Common myeloid progenitor, CD34-positive (primary cell): ENCODE results near the gene ACTN1.

Experiments
- CTCF ChIA-PET: fragments of 350-600 bp; sonication (Branson Sonifier 250); formaldehyde crosslinking; loops from one replicate; lab custom pipeline; 2021; ENCODE audit warnings: antibody characterized with exemption; lab: Charles Lee
- POLR2A ChIA-PET: fragments of 350-600 bp; sonication (Branson Sonifier 250); formaldehyde crosslinking; loops from one replicate; lab custom pipeline; 2021; ENCODE audit warnings: antibody characterized with exemption; lab: Charles Lee
- DNase-seq, 3 donors: peaks; one replicate each; pipeline versions ENCODE4 v3.0.0 to v3.0.0-alpha.2; 2013
- H3K27ac ChIP-seq, 2 experiments: 1 replicate in 1 of 2; 2 replicates in 1 of 2; pipeline ENCODE4 v1.7.0; 2013; ENCODE audit warnings: inconsistent platforms in 2 of 2, low read length in 2 of 2, mild to moderate bottlenecking in 2 of 2, low read depth in 1 of 2, moderate library complexity in 1 of 2; ENCODE audit not compliant: severe bottlenecking in 2 of 2, insufficient read depth in 1 of 2, poor library complexity in 1 of 2
- H3K27me3 ChIP-seq, 5 experiments: replicated peaks in 2 of 5; 1 replicate in 3 of 5; 2 replicates in 2 of 5; pipeline versions ENCODE4 v1.6.1 to v1.7.0; 2013; ENCODE audit warnings: low read length in 4 of 5, mild to moderate bottlenecking in 2 of 5, moderate library complexity in 2 of 5, inconsistent platforms in 1 of 5; ENCODE audit not compliant: insufficient read depth in 5 of 5, control insufficient read depth in 4 of 5
- H3K36me3 ChIP-seq, 4 experiments: 1 replicate in 2 of 4; 2 replicates in 2 of 4; pipeline versions ENCODE4 v1.6.1 to v1.7.0; 2013; ENCODE audit warnings: low read length in 3 of 4, control low read depth in 1 of 4, mild to moderate bottlenecking in 1 of 4; ENCODE audit not compliant: control insufficient read depth in 4 of 4, insufficient read depth in 4 of 4
- H3K4me1 ChIP-seq, 4 experiments: 1 replicate in 3 of 4; 2 replicates in 1 of 4; pipeline versions ENCODE4 v1.6.1 to v1.7.1; 2013; ENCODE audit warnings: low read length in 3 of 4, mild to moderate bottlenecking in 3 of 4, control low read depth in 1 of 4, inconsistent platforms in 1 of 4, moderate library complexity in 1 of 4; ENCODE audit not compliant: control insufficient read depth in 4 of 4, insufficient read depth in 4 of 4; ENCODE audit errors: control extremely low read depth in 1 of 4
- H3K4me3 ChIP-seq, 7 experiments: 1 replicate in 4 of 7; 2 replicates in 3 of 7; pipeline versions ENCODE4 v1.5.1 to v1.7.0; 2013; ENCODE audit warnings: mild to moderate bottlenecking in 7 of 7, low read length in 6 of 7, moderate library complexity in 6 of 7, inconsistent platforms in 2 of 7, low read depth in 2 of 7, control low read depth in 1 of 7; ENCODE audit not compliant: insufficient read depth in 4 of 7, control insufficient read depth in 1 of 7; ENCODE audit errors: extremely low read depth in 1 of 7
- H3K9me3 ChIP-seq, 5 experiments: 1 replicate in 4 of 5; 2 replicates in 1 of 5; pipeline versions ENCODE4 v1.6.1 to v1.7.1; 2013; ENCODE audit warnings: low read length in 4 of 5, mild to moderate bottlenecking in 2 of 5, inconsistent platforms in 1 of 5, low read depth in 1 of 5, moderate library complexity in 1 of 5; ENCODE audit not compliant: control insufficient read depth in 4 of 5, insufficient read depth in 2 of 5; ENCODE audit errors: control extremely low read depth in 1 of 5
- WGBS: methylation state at CpG from one replicate; pipeline ENCODE4 v1.1.5; 2013; ENCODE audit not compliant: insufficient coverage; 5-methylcytosine and 5-hydroxymethylcytosine counted together

Gene ACTN1

DNA sequence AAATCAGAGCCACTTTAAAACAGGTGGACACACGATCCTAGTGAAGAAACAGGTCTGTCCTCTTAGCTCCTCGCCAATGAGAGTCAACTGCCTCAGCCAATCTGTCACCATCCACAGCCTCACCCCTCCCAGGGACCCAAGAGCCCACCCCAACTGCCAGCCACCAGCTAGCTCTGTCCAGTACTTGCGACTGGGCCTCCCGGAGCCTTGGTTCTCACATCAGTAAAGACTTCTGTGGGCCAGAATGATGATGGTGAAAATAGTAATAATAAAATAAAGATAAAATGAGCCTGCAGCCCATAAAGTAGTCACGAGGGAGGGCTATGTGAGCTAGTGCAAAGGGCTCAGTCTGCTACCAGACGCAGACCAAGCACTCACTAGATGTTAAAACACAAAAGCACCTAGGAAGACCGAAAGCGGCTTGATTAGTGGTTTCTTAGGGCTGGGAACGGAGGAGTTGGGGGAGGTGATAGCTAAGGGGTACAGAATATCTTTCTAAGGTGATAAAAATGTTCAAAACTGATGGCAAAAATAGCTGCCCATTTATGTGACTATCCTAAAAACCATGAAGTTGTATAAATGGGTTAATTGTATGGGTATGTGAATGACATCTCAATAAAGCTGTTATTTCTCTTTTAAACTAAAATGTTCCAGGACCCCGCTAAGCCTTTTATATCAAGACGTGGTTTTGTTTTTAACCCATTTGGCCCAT, 39.8 kb downstream of the ACTN1 start:
- no peak for DNase-seq
- Histone ChIP-seq H3K4me1 (peaks cover 0 to 40% (median 9%) of the 10 kb centered on the region in 4 experiments), H3K36me3 (peaks cover 0 to 13% (median 1%) of the 10 kb centered on the region in 4 experiments), H3K27ac (no peak overlapping the region), H3K9me3 (no peaks in the 10 kb centered on the region), H3K4me3 (no peak overlapping the region), H3K27me3 (no peaks in the 10 kb centered on the region)
- 100% methylated on average over 5 of the region's 11 CpGs for WGBS
- CTCF ChIA-PET, result interaction anchor here (1.0 to 4.4 kb wide), 9 partner anchors 8 to 126 kb away, joined by 3 to 13 read pairs (median 5); no protein-coding TSS in a partner anchor
- POLR2A ChIA-PET, result interaction anchor here (0.6 kb wide), 1 partner anchor 49 kb away, joined by 3 read pairs; no protein-coding TSS in a partner anchor

DNA sequence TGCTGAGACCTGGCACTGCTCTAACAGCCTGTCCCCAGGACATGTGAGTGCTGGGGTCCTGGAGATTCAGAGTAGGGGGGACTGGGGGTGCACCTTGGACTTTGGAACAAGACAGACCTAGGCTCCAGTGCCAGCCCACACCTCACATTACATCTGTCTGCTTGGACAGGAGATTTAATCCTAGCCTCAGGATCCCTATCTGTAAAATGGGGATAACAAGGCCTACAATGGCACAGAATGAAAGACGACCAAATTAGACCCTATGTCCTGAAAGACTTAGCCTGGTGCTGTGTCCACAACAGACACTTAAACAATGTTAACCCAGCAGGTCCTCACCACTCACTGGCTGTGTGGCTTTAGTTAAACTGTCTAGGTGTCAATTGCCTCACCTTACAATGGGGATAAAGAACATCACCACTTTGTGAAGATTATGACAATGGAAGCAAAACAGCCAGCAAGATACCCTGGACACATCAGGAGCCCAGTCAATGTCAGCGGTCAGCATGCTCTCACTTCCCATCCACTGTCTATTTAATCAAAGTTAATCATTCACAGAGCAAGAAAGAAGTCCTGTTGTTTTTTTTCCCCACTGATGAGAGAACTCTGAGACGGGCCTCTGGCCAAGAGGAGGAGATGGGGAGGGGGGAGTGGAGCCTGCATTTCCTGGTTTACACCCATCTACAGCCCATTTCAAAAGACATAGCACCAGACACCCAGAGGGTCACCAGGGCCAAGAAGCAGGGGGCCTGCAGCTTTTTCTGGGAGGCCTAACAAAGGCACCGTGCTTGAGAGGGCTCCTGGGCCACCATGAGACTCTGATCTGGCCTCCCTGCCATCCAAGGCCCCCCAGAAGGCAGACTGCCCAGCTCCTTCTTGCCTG, 40.6 kb downstream of the ACTN1 start:
- ChIA-PET CTCF (interaction anchor here (2.4 to 4.4 kb wide), 4 partner anchors 11 to 26 kb away, joined by 9 to 13 read pairs (median 10); no protein-coding TSS in a partner anchor), POLR2A (interaction anchor here (0.6 kb wide), 1 partner anchor 49 kb away, joined by 3 read pairs; no protein-coding TSS in a partner anchor)
- Histone ChIP-seq H3K36me3 (peaks cover 0 to 17% (median 1%) of the 10 kb centered on the region in 4 experiments), H3K4me3 (no peak overlapping the region), H3K4me1 (peaks cover 0 to 36% (median 9%) of the 10 kb centered on the region in 4 experiments), H3K9me3 (no peaks in the 10 kb centered on the region), H3K27ac (no peak overlapping the region), H3K27me3 (no peaks in the 10 kb centered on the region)
- DNase-seq, result no peak
- 94% methylated on average over 2 of the region's 4 CpGs for WGBS

DNA sequence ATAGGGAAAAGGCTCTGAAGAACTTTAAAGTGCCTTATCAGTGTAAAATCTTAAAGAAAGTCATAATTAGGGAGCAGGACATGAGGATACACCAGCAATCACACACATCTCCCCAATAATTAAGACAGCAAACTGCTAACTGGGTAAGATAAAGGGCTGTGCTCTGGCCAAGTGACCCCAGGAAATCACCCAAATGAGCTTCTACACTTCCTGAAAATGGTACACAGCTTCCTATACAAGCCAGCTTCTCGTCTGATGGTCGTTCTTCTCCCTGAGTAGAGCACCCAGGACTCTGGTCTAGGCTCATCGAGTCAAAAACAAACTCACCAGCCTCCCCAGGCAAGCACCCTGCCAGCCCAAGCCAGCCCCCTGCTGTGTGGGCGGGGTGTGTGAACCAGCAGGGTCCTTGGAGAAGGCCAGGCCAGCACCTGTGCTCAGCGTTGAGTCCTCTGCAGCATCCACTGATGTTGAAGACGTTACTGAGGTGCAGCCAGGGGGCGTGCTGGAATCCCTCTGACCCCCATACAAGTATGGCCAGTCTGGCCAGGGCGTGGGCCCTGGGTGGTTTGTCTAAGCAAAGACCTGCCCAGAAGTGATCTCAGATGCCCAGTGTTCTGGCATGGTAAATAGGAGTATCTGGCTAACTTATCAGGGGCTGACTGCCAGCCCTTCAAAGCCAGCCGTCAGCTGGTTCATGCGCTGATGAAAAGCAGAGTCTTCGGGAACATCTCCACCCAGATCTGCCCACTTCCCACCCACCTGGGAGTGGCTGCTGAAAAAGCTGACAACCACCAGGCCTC, 41.4 kb downstream of the ACTN1 start:
- Histone ChIP-seq H3K27me3 (no peaks in the 10 kb centered on the region), H3K9me3 (no peaks in the 10 kb centered on the region), H3K4me1 (peaks cover 0 to 30% (median 8%) of the 10 kb centered on the region in 4 experiments), H3K27ac (no peak overlapping the region), H3K36me3 (peaks cover 0 to 9% (median 1%) of the 10 kb centered on the region in 4 experiments), H3K4me3 (no peak overlapping the region)
- CTCF ChIA-PET, result interaction anchor here (1.2 to 3.1 kb wide), 3 partner anchors 11 to 23 kb away, joined by 3 to 10 read pairs (median 9); no protein-coding TSS in a partner anchor
- 88% methylated on average over 11 of the region's 11 CpGs for WGBS
- no peak for DNase-seq
- POLR2A ChIA-PET, result no interaction called here

DNA sequence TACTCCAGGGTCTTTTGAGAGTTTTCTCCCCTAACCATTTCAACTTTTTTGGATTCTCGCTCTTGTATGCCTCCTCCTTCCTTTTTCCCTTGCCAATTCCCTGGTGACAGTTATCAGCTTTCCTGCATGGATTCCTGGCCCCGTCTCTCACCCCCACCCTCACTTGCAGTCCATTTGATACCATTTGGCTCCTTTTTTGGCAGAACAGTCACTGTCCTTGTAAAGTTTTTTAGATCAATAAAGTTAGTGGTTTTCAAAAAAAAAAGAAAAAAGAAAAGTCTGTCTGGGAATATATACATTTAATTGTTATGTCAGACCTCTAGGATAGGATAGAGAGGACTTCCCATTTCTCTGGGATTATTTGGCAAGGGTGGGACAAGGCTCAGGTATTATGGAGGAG, 42.1 kb downstream of the ACTN1 start:
- 100% methylated on average over 1 of the region's 2 CpGs for WGBS
- POLR2A ChIA-PET, result no interaction called here
- peaks cover 0 to 23% (median 3%) of the 10 kb centered on the region in 4 experiments for H3K4me1 ChIP-seq
- no peaks in the 10 kb centered on the region for H3K9me3 ChIP-seq
- H3K27me3 ChIP-seq, result no peaks in the 10 kb centered on the region
- no peak for DNase-seq
- no peak overlapping the region for H3K27ac ChIP-seq
- no peak overlapping the region for H3K4me3 ChIP-seq
- H3K36me3 ChIP-seq, result peaks cover 0 to 9% (median 1%) of the 10 kb centered on the region in 4 experiments
- CTCF ChIA-PET, result interaction anchor here (1.2 to 2.1 kb wide), 2 partner anchors 11 to 18 kb away, joined by 3 to 9 read pairs; no protein-coding TSS in a partner anchor

- no peak for DNase-seq
- ChIA-PET CTCF (interaction anchor here (2.1 kb wide), 1 partner anchor 10 kb away, joined by 9 read pairs; no protein-coding TSS in a partner anchor), POLR2A (no interaction called here)
- H3K9me3 ChIP-seq, result no peaks in the 10 kb centered on the region
- no peak overlapping the region for H3K27ac ChIP-seq
- 100% methylated on average over 6 of the region's 8 CpGs for whole genome bisulfite sequencing
- no peak overlapping the region for H3K4me3 ChIP-seq
- H3K27me3 ChIP-seq, result no peaks in the 10 kb centered on the region
- peaks cover 0 to 9% (median 1%) of the 10 kb centered on the region in 4 experiments for H3K36me3 ChIP-seq
- peaks cover 0 to 19% (median 3%) of the 10 kb centered on the region in 4 experiments for H3K4me1 ChIP-seq
These were observed 42.6 kb downstream of the ACTN1 start for GRCh38 chr14:68936476-68936875.

- H3K4me3 ChIP-seq, result no peak overlapping the region
- DNase-seq, result no peak
- ChIA-PET CTCF (interaction anchor here (1.1 to 2.1 kb wide), 3 partner anchors 9 to 34 kb away, joined by 3 to 9 read pairs (median 3); no protein-coding TSS in a partner anchor), POLR2A (no interaction called here)
- H3K27me3 ChIP-seq, result no peaks in the 10 kb centered on the region
- H3K36me3 ChIP-seq, result peaks cover 0 to 13% (median 3%) of the 10 kb centered on the region in 4 experiments
- peaks cover 0 to 19% (median 3%) of the 10 kb centered on the region in 4 experiments for H3K4me1 ChIP-seq
- WGBS, result 100% methylated on average over 3 of the region's 6 CpGs
- no peak overlapping the region for H3K27ac ChIP-seq
- H3K9me3 ChIP-seq, result no peaks in the 10 kb centered on the region
These were observed 43.3 kb downstream of the ACTN1 start for GRCh38 chr14:68935761-68936214.
